ENCODE data around the gene CCDC82. TPM values are rescaled to one million over a fixed set of nuclear protein-coding genes. Genes with fewer than 3 reads are reported as not detected.

CCDC82 gene
- total RNA-seq, 2 experiments from 2014 or later = 22.2 to 43.6 TPM

- TF ChIP-seq EZH2phosphoT487 (IDR thresholded peaks at IDR 0.05; ENCODE audit: borderline replicate concordance, low read depth, low read length) = no peak
- Histone ChIP-seq H3K4me3 (ENCODE audit: low read depth, low read length, poor library complexity, severe bottlenecking) (no peak overlapping the region), H3K4me1 (ENCODE audit: insufficient read depth, low read length, poor library complexity, severe bottlenecking) (peaks cover 16% of the 10 kb centered on the region), H3K9me2 (ENCODE audit: insufficient read depth, low read length) (no peaks in the 10 kb centered on the region), H2AFZ (ENCODE audit: low read length) (no peak overlapping the region), H3K36me3 (ENCODE audit: insufficient read depth, low read length) (peaks cover 58% of the 10 kb centered on the region), H4K20me1 (ENCODE audit: insufficient read depth, low read length) (no peaks in the 10 kb centered on the region), H3K9me3 (ENCODE audit: low read length) (no peaks in the 10 kb centered on the region), H3K27ac (ENCODE audit: low read depth, low read length, poor library complexity, severe bottlenecking) (no peak overlapping the region), H3K4me2 (ENCODE audit: low read length) (no peak overlapping the region), H3K79me2 (ENCODE audit: insufficient read depth, low read depth, low read length) (peaks cover 26% of the 10 kb centered on the region)
- no peak for DNase-seq (ENCODE audit: low spot score)
- no TSS peak for BruUV-seq (replicated peaks)
- ChIA-PET CTCF (ENCODE audit: unreplicated experiment) (interaction anchor here (1.2 kb wide), 1 partner anchor 41 kb away, joined by 3 read pairs; the partner anchor contains the start of gene MAML2), POLR2A (interaction anchor here (0.9 kb wide), 2 partner anchors 13 to 22 kb away, joined by 3 to 5 read pairs; no protein-coding TSS in a partner anchor)
- intact Hi-C loops (cut with micrococcal nuclease; ENCODE audit: unreplicated experiment) = loop anchor here (10.0 kb wide), 1 partner anchor 669 kb away; no protein-coding TSS in a partner anchor
Measured at GRCh38 chr11:96384156-96384555, 5.6 kb downstream of the CCDC82 start.

- H3K9me2 ChIP-seq (ENCODE audit: insufficient read depth, low read length) = no peaks in the 10 kb centered on the region
Measured at GRCh38 chr11:96376796-96377195, 12.9 kb downstream of the CCDC82 start.

GRCh38 chr11:96373826-96374225, 15.9 kb downstream of the CCDC82 start:
- Histone ChIP-seq H3K4me1 (ENCODE audit: insufficient read depth, low read length, poor library complexity, severe bottlenecking) (no peaks in the 10 kb centered on the region), H3K79me2 (ENCODE audit: insufficient read depth, low read depth, low read length) (no peaks in the 10 kb centered on the region), H4K20me1 (ENCODE audit: insufficient read depth, low read length) (no peaks in the 10 kb centered on the region), H3K27ac (ENCODE audit: low read depth, low read length, poor library complexity, severe bottlenecking) (no peak overlapping the region), H3K9me3 (ENCODE audit: low read length) (no peaks in the 10 kb centered on the region), H3K36me3 (ENCODE audit: insufficient read depth, low read length) (peaks cover 46% of the 10 kb centered on the region), H3K4me2 (ENCODE audit: low read length) (no peak overlapping the region), H3K4me3 (ENCODE audit: low read depth, low read length, poor library complexity, severe bottlenecking) (no peak overlapping the region), H3K9me2 (ENCODE audit: insufficient read depth, low read length) (no peaks in the 10 kb centered on the region), H2AFZ (ENCODE audit: low read length) (no peak overlapping the region)
- no TSS peak for BruUV-seq (replicated peaks)
- TF ChIP-seq EZH2phosphoT487 (IDR thresholded peaks at IDR 0.05; ENCODE audit: borderline replicate concordance, low read depth, low read length) = no peak
- POLR2A ChIA-PET = interaction anchor here (0.8 kb wide), 1 partner anchor 9 kb away, joined by 3 read pairs; no protein-coding TSS in a partner anchor
- intact Hi-C loops (cut with micrococcal nuclease; ENCODE audit: unreplicated experiment) = no loop called here
- no peak for DNase-seq (ENCODE audit: low spot score)
- CTCF ChIA-PET (ENCODE audit: unreplicated experiment) = no interaction called here

More at GRCh38 chr11:96376796-96377195, 12.9 kb downstream of the CCDC82 start:
- no TSS peak for BruUV-seq (replicated peaks)
- ChIA-PET CTCF (ENCODE audit: unreplicated experiment) (no interaction called here), POLR2A (interaction anchor here (2.5 kb wide), 1 partner anchor 11 kb away, joined by 6 read pairs; no protein-coding TSS in a partner anchor)
- Histone ChIP-seq H3K4me3 (ENCODE audit: low read depth, low read length, poor library complexity, severe bottlenecking) (no peak overlapping the region), H3K27ac (ENCODE audit: low read depth, low read length, poor library complexity, severe bottlenecking) (no peak overlapping the region), H3K79me2 (ENCODE audit: insufficient read depth, low read depth, low read length) (no peaks in the 10 kb centered on the region), H2AFZ (ENCODE audit: low read length) (no peak overlapping the region), H4K20me1 (ENCODE audit: insufficient read depth, low read length) (no peaks in the 10 kb centered on the region), H3K4me2 (ENCODE audit: low read length) (no peak overlapping the region), H3K9me3 (ENCODE audit: low read length) (no peaks in the 10 kb centered on the region), H3K36me3 (ENCODE audit: insufficient read depth, low read length) (peaks cover 52% of the 10 kb centered on the region), H3K4me1 (ENCODE audit: insufficient read depth, low read length, poor library complexity, severe bottlenecking) (no peaks in the 10 kb centered on the region)
- TF ChIP-seq CTCF (conservative IDR thresholded peaks at IDR 0.05; ENCODE audit: low read length) = no peak
- no peak for DNase-seq (ENCODE audit: low spot score)
- intact Hi-C loops (cut with micrococcal nuclease; ENCODE audit: unreplicated experiment) = no loop called here

- H2AFZ ChIP-seq (ENCODE audit: low read length) = no peak overlapping the region
- H3K4me2 ChIP-seq (ENCODE audit: low read length) = no peak overlapping the region
- TF ChIP-seq CTCF (conservative IDR thresholded peaks at IDR 0.05; ENCODE audit: low read length) (no peak), EZH2phosphoT487 (IDR thresholded peaks at IDR 0.05; ENCODE audit: borderline replicate concordance, low read depth, low read length) (no peak)
- no peak overlapping the region for H3K27ac ChIP-seq (ENCODE audit: low read depth, low read length, poor library complexity, severe bottlenecking)
- H3K36me3 ChIP-seq (ENCODE audit: insufficient read depth, low read length) = peaks cover 55% of the 10 kb centered on the region
- no peaks in the 10 kb centered on the region for H3K9me2 ChIP-seq (ENCODE audit: insufficient read depth, low read length)
- no peaks in the 10 kb centered on the region; the same call in 1 of the 2 replicates for H3K9me3 ChIP-seq (ENCODE audit: low read length)
- intact Hi-C loops (cut with micrococcal nuclease; ENCODE audit: unreplicated experiment) = no loop called here
- ChIA-PET POLR2A (no interaction called here), CTCF (ENCODE audit: unreplicated experiment) (no interaction called here)
- H4K20me1 ChIP-seq (ENCODE audit: insufficient read depth, low read length) = no peaks in the 10 kb centered on the region
- BruUV-seq (replicated peaks) = no TSS peak
- no peaks in the 10 kb centered on the region for H3K4me1 ChIP-seq (ENCODE audit: insufficient read depth, low read length, poor library complexity, severe bottlenecking)
- H3K79me2 ChIP-seq (ENCODE audit: insufficient read depth, low read depth, low read length) = no peaks in the 10 kb centered on the region
- no peak for DNase-seq (ENCODE audit: low spot score)
- H3K4me3 ChIP-seq (ENCODE audit: low read depth, low read length, poor library complexity, severe bottlenecking) = no peak overlapping the region
Measured at GRCh38 chr11:96367342-96367741, 22.4 kb downstream of the CCDC82 start.
